Measurements from ENCODE around the gene ADCY6.

DNA sequence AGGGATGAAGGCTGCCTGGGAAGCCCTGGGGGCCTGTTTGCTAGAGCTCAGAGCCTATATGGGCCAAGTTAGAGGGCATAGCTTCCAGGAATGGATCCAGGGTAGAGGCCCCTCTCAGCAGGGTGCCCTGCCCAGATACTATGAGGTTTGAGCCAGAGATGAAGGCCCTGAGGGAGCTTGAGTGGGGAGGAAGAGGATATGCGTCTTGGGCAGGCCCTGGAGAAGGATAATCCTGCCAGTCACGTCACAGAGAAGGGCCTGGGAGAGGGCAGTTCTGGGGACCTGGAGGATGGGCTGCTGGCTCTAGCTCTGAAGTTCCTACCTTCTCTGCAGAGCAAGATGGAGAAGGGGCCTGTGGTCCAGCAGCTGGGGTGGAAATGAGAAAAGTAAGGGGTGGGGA lies 23.5 kb upstream of the ADCY6 start:
- TF ChIP-seq POLR2A (IDR thresholded peaks at IDR 0.05): no peak
- TF ChIP-seq, protein P1, sequence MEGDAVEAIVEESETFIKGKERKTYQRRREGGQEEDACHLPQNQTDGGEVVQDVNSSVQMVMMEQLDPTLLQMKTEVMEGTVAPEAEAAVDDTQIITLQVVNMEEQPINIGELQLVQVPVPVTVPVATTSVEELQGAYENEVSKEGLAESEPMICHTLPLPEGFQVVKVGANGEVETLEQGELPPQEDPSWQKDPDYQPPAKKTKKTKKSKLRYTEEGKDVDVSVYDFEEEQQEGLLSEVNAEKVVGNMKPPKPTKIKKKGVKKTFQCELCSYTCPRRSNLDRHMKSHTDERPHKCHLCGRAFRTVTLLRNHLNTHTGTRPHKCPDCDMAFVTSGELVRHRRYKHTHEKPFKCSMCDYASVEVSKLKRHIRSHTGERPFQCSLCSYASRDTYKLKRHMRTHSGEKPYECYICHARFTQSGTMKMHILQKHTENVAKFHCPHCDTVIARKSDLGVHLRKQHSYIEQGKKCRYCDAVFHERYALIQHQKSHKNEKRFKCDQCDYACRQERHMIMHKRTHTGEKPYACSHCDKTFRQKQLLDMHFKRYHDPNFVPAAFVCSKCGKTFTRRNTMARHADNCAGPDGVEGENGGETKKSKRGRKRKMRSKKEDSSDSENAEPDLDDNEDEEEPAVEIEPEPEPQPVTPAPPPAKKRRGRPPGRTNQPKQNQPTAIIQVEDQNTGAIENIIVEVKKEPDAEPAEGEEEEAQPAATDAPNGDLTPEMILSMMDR (IDR thresholded peaks at IDR 0.05): no peak
- no peak for TF ChIP-seq POLR2AphosphoS5 (IDR thresholded peaks at IDR 0.05; ENCODE audit: insufficient read depth in 1 of 2, low read depth in 1 of 2)

Data from vagina (tissue), 2 donors.